Measurements from ENCODE around the gene DBP. TPM values are rescaled to one million over a fixed set of nuclear protein-coding genes. Genes with fewer than 3 reads are reported as not detected.
A peak's percentile ranks its signal among the peaks of the same experiment; 100 is the strongest.
"Not testable (repeated sequence)": the region's sequence is repeated elsewhere in the genome, so short reads cannot be mapped to it uniquely, and the experiment has no call there.

DBP gene
- polyA plus RNA-seq, 1 experiment: 5.3 TPM

DNA sequence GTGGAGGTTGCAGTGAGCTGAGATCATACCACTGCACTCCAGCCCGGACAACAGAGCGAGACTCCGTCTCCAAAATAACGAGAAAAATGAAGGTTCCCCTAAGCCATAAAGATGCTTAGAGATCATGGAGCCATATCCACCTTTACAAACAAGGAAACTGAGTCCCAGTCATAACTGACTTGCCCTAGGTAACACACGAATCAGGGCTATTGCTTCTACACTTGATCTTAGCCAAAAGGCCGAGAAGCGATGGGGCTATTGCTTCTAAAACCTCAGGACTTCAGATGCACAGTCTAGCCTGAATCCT, 3.2 kb downstream of the DBP start:
- Histone ChIP-seq H3K27me3 (ENCODE audit: control insufficient read depth, insufficient read depth, low read length) (no peaks in the 10 kb centered on the region; the same call in 1 of the 2 replicates), H3K4me3 (ENCODE audit: low read depth, low read length) (peak overlapping the region; percentile 20), H3K36me3 (ENCODE audit: control insufficient read depth, insufficient read depth, low read length) (peaks cover 4% of the 10 kb centered on the region; the same call in 1 of the 2 replicates)
- CTCF ChIA-PET: interaction anchor here (1.4 to 2.3 kb wide), 2 partner anchors 10 to 12 kb away, joined by 6 to 9 read pairs; partner anchors contain the start of gene CA11
- TF ChIP-seq, protein P1, sequence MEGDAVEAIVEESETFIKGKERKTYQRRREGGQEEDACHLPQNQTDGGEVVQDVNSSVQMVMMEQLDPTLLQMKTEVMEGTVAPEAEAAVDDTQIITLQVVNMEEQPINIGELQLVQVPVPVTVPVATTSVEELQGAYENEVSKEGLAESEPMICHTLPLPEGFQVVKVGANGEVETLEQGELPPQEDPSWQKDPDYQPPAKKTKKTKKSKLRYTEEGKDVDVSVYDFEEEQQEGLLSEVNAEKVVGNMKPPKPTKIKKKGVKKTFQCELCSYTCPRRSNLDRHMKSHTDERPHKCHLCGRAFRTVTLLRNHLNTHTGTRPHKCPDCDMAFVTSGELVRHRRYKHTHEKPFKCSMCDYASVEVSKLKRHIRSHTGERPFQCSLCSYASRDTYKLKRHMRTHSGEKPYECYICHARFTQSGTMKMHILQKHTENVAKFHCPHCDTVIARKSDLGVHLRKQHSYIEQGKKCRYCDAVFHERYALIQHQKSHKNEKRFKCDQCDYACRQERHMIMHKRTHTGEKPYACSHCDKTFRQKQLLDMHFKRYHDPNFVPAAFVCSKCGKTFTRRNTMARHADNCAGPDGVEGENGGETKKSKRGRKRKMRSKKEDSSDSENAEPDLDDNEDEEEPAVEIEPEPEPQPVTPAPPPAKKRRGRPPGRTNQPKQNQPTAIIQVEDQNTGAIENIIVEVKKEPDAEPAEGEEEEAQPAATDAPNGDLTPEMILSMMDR (IDR thresholded peaks at IDR 0.05; ENCODE audit: insufficient read depth, low read depth, low read length): no peak
- DNase-seq (ENCODE audit: low read depth): no peak
- POLR2A ChIA-PET: interaction anchor here (1.0 kb wide), 1 partner anchor 15 kb away, joined by 3 read pairs; the partner anchor contains the start of genes RPL18 and SPHK2

DNA sequence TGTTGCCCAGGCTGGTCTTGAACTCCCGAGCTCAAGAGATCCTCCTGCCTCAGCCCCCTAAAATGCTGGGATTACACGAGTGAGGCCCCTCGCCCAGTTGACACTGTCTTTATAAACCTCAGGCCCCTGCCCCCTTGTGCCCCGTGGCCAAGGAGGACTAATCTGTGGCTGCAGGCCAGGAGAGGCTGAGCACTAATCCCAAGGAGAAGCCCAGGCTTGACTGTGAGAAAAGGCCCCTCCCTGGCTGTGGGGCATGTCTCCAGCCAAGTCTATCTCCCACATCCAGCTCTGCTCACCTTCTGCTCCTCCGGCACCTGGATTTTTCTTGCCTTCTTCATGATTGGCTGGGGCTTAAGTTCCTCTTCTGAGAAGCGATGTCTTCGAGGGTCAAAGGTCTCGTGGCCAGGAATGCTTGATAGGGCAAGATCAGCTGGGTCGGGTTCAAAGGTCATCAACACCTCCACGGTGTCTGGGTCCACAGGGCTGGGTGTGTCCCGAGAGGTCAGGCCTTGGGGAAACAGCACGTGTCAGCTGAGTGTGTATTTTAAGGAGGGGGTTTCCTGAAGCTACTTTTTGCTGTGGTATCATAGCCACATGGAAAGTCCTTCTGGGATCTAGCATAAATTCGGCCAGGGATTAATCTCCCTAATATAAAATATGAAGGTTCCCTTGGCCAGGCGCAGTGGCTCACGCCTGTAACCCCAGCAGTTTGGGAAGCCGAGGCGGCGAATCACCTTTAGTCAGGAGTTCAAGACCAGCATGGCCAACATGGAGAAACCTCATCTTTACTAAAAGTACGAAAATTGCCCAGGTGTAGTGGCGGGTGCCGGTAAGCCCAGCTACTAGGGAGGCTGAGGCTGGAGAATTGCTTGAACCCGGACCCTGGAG, 3.8 kb downstream of the DBP start:
- Histone ChIP-seq H3K4me3 (ENCODE audit: low read depth, low read length) (no peak overlapping the region), H3K36me3 (ENCODE audit: control insufficient read depth, insufficient read depth, low read length) (peaks cover 4% of the 10 kb centered on the region; the same call in 1 of the 2 replicates), H3K27me3 (ENCODE audit: control insufficient read depth, insufficient read depth, low read length) (no peaks in the 10 kb centered on the region)
- POLR2A ChIA-PET: interaction anchor here (1.0 kb wide), 1 partner anchor 14 kb away, joined by 3 read pairs; the partner anchor contains the start of genes RPL18 and SPHK2
- CTCF ChIA-PET: interaction anchor here (0.6 to 2.3 kb wide), 5 partner anchors 10 to 242 kb away, joined by 3 to 9 read pairs (median 5); partner anchors contain the start of genes CA11 and KDELR1
- DNase-seq (ENCODE audit: low read depth): no peak
- TF ChIP-seq, protein P1 (IDR thresholded peaks at IDR 0.05; ENCODE audit: insufficient read depth, low read depth, low read length): no peak

DNA sequence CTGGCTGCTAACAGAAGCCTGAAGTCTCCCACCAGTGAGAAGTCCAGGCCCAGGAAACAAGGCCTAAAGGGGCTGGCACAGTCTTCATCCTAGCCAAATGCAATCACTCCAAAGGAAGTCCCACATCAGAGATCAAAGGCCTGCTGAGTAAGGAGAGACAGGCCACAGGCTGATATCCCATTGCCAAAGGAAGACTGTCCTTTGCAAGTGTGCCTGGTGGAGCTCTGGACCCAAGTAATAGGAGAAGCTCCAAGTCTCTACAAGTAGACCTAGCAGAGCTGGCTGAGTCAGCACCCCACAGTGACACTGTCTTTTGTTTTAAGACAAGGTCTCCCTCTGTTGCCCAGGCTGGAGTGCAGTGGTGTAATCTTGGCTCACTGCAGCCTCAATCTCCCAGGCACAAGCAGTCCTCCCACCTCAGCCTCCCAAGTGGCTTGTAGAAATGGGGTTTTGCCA, 4.5 kb downstream of the DBP start:
- TF ChIP-seq, protein P1 (IDR thresholded peaks at IDR 0.05; ENCODE audit: insufficient read depth, low read depth, low read length): no peak
- CTCF ChIA-PET: interaction anchor here (0.5 to 2.3 kb wide), 5 partner anchors 13 to 241 kb away, joined by 3 to 6 read pairs (median 4); partner anchors contain the start of genes CA11 and KDELR1
- DNase-seq (ENCODE audit: low read depth): no peak
- H3K27me3 ChIP-seq (ENCODE audit: control insufficient read depth, insufficient read depth, low read length): no peaks in the 10 kb centered on the region
- POLR2A ChIA-PET: no interaction called here
- H3K4me3 ChIP-seq (ENCODE audit: low read depth, low read length): no peak overlapping the region
- H3K36me3 ChIP-seq (ENCODE audit: control insufficient read depth, insufficient read depth, low read length): peaks cover 4% of the 10 kb centered on the region; the same call in 1 of the 2 replicates

DNA sequence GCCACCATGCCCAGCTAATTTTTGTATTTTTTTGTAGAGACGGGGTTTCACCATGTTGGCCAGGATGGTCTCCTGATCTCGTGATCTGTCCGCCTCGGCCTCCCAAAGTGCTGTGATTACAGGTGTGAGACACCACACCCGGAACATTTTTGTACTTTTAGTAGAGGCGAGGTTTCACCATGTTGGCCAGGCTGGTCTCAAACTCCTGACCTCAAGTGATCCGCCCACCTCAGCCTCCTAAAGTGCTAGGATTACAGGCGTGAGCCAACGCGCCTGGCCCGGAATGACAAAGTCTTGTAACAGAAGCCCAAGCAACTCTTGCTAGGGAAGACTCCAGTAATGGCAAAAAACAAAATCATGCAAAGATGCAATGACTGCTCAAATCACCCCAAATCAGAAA, 4.9 kb downstream of the DBP start:
- POLR2A ChIA-PET; H3K27me3 ChIP-seq (ENCODE audit: control insufficient read depth, insufficient read depth, low read length); H3K4me3 ChIP-seq (ENCODE audit: low read depth, low read length); H3K36me3 ChIP-seq (ENCODE audit: control insufficient read depth, insufficient read depth, low read length); DNase-seq (ENCODE audit: low read depth): not testable (repeated sequence)
- CTCF ChIA-PET: interaction anchor here (0.5 to 2.3 kb wide), 3 partner anchors 13 to 171 kb away, joined by 3 to 6 read pairs (median 4); partner anchors contain the start of gene CA11

DNA sequence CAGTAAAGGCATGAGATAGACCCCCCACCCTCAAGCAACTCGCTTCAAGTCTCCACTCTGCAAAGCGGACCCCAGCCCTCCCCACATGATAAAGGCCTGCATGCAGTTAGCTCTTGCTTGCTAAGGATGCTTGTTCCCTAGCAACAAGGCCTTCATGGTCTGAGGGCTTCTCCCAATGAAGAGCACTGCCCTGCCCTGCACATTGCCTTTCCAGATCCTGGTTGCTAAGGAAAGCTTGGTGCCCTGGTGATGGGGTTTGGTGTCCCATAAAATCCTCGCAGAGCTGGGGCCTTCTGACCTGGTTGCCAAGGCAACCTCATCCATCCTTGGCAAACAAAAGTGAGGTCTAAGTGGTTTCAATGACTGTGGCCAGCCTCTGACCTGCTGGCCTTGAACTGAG, 6.0 kb downstream of the DBP start:
- TF ChIP-seq, protein P1 (IDR thresholded peaks at IDR 0.05; ENCODE audit: insufficient read depth, low read depth, low read length): no peak
- Histone ChIP-seq H3K36me3 (ENCODE audit: control insufficient read depth, insufficient read depth, low read length) (peaks cover 4% of the 10 kb centered on the region; the same call in 1 of the 2 replicates), H3K4me3 (ENCODE audit: low read depth, low read length) (no peak overlapping the region), H3K27me3 (ENCODE audit: control insufficient read depth, insufficient read depth, low read length) (no peaks in the 10 kb centered on the region)
- ChIA-PET POLR2A (no interaction called here), CTCF (interaction anchor here (1.4 kb wide), 1 partner anchor 15 kb away, joined by 3 read pairs; the partner anchor contains the start of gene CA11)
- DNase-seq (ENCODE audit: low read depth): no peak
